T-helper 1 cell treated with Interleukin-12 subunit alpha and Interleukin-12 subunit beta and Interleukin-4 antibody, amounts not matched to agents 30 ng/mL and 1 ng/mL, for 36 hours (primary cell): ENCODE results near the gene CFDP1. TPM values are rescaled to one million over a fixed set of nuclear protein-coding genes. Genes with fewer than 3 reads are reported as not detected.
"Not testable (repeated sequence)": the region's sequence is repeated elsewhere in the genome, so short reads cannot be mapped to it uniquely, and the experiment has no call there.

Experiments used
- intact Hi-C: fragments of 100-400 bp; cut with micrococcal nuclease; formaldehyde crosslinking; loops from one replicate; pipeline ENCODE4 v1.15.1; 2024
- total RNA-seq: library from RNA; stranded (reverse); gene quantifications from 2 replicates; pipeline ENCODE4 v1.2.3, GENCODE V29; 2022

The CFDP1 gene
- total RNA-seq, 1 donor from 2014 or later = 31.8 TPM

GRCh38 chr16:75271441-75272096, 161.7 kb downstream of the CFDP1 start:
- intact Hi-C loops = no loop called here

DNA sequence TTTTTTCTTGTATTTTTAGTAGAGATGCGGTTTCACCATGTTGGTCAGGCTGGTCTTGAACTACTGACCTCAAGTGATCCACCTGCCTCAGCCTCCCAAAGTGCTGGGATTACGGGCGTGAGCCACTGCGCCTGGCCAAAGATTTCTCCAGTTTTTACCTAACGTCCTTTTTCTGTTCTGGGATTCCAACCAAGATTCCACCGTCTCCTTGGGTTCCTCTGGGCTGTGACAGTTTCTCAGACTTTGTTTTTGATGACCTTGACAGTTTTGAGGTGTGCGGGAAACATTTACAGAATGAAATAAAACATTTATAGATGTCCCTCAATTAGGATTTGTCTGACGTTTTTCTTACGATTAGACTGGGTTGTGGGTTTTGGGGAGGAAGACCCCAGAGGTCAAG, 163.9 kb downstream of the CFDP1 start:
- intact Hi-C loops = not testable (repeated sequence)

- intact Hi-C loops = no loop called here
Observed at GRCh38 chr16:75267631-75268264, 165.6 kb downstream of the CFDP1 start.

GRCh38 chr16:75266738-75267630, 166.3 kb downstream of the CFDP1 start:
- intact Hi-C loops = no loop called here

DNA sequence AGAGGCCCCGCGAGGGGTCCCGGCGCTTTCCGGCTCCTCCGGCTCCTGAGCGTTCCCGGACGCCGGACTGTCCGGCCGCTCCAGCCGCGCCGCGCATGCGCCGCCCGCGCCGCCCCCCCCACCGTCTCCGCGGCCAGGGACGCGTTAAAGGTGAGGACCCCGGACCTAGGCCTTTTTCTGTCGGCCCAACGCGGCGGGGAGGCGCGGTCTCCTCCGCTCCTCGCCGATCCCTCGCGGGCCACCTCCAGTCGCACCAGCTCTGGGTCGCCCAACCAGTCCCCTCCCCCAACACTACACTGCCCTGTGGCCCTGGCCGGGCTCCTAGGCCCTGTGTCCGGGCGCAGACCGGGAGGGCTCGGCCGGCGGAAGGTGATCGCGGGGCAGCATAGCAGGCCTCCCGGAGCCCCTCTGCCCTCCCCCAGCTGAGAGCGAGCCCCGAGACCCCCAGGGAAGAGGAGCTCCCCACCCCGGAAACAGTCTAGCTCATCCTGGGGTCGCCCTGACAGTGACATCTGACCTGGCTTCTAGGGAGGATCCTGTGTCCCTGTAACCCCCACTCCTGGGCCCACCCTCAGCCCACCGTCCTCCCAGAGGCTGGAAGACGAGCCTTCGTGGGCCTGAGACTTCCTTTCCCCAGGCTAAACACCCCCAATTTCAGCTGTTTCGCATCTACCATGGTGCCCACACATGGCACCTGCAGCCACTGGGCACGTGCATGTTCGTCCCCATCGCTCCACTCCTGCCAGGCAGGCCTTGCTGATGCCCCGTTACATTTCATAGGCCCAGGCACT, 167.2 kb downstream of the CFDP1 start:
- intact Hi-C loops = no loop called here

- intact Hi-C loops = no loop called here
Observed at GRCh38 chr16:75264999-75265910, 168.0 kb downstream of the CFDP1 start.

GRCh38 chr16:75264457-75264998, 168.8 kb downstream of the CFDP1 start:
- intact Hi-C loops = no loop called here

GRCh38 chr16:75263963-75264445, 169.3 kb downstream of the CFDP1 start:
- intact Hi-C loops = no loop called here

DNA sequence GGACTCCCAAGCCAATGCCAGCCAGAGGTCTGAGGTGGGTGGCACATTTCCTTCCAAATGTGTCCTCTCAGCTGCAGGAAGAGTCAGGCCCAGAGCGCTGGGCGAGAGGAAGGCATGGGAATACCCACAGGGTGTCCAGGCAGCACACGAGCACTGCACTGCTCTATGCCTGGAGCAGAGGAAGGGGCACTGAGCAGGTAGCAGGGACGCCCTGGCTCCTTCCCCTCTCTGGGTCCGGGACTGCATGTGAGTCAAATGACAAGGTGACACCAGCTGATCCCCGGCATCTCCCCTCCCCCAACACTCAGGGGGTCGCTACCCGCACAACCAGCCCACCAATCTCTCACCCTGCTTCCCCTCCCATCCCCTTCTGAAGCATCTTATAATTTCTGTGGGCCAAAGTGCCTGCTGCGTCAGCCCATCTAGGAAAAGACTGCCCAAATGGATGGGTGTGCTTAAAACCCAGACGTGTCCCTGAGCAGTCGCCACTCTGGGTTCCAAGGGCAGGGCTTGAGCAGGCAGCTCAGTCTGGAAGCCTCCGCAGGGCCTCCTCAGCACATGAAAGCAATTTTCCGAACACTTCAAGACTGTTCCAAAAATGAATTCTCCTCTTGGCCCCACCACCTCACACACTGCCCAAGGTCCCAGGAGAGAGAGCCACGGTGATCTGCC, 169.9 kb downstream of the CFDP1 start:
- intact Hi-C loops = no loop called here

GRCh38 chr16:75262800-75263127, 170.5 kb downstream of the CFDP1 start:
- intact Hi-C loops = no loop called here

DNA sequence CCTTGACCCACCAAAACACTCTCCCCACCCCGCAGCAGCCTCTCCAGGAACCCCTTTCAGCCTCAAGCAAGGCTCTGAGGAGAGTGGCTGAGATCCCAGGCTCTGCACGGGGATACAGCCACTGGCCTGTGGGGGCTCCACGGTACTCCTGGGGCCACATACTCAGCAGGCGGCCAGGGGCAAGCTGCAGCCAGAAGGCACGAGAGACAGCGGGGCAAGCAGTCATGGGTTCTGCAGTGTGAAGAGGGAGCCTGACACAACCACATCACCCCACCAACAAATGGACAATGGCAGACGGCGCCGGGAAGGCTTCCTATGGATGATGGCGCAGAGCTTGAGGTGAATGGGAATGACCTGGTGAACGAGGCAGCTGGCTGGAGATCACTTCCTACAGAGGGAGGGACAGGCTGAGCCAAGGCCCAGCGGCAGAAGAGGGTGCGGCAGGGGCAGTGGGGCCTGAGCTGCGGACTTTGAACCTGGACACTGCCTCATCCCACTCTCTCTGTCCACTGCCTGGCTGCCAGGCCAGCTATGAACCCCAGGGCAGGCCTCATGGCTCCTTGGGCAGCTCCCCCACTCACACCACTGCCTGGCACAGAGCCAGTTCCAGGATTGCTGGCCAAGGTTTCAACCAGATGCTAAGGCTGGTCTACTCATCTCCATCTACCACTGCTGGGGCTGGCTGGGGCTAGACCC, 171.1 kb downstream of the CFDP1 start:
- intact Hi-C loops = no loop called here

- intact Hi-C loops = no loop called here
Observed at GRCh38 chr16:75261590-75262078, 171.7 kb downstream of the CFDP1 start.

DNA sequence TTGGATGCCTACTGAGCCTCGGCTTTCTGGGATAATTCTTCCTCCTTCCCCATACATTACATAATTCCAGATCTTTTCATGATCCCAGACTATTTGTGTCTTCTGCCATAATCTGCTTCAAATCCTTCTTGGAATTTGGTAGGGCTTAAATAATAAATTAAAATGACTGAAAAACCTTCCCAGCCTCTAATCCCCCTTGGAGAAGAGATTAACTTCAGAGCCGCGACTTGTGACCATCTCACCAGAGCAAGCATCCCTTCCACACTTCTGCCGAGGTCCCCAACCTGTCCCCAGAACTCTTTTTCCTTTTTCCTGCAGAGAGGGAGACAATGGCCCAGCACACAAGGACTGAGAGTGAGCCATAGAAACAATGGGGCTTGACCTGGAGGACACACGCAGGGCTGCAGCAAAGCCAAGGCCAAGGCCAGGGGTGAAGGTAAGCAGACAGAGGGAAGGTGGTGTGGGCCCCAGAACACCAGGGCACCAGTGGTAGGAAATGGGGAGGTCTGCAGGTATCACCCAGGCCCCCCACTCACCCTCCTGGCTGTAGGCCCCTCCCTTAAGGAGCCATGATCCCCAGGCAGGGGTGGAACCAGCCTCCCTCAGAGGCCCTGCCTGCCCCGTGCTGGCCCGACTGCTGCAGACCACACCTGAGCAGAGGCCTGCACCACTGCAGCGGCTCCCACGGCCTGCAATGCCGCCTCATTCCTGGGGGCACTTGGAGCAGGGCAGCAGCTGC, 172.3 kb downstream of the CFDP1 start:
- intact Hi-C loops = no loop called here

DNA sequence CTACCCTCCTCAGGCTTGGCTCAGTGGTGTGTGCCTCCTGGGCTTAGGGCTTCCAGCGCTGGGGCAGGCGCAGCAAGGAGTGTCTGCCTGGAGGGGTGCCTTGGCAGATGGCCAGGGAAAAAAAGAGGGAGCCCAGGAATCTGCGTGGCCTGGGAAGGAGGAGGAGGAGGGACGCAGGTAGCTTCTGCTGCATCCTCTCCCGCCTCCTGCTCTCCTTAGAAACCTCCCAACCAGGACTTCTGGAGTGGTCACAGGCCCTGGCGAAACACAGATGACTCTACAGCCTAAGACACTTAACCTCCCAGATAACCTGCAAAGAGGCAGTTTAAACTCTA, 174.5 kb downstream of the CFDP1 start:
- intact Hi-C loops = no loop called here

- intact Hi-C loops = no loop called here
Observed at GRCh38 chr16:75257886-75258806, 175.2 kb downstream of the CFDP1 start.

GRCh38 chr16:75256696-75257343, 176.5 kb downstream of the CFDP1 start:
- intact Hi-C loops = no loop called here
